GM21381 (cell line): ENCODE results near the gene TMEM82.
"Not testable (repeated sequence)": the region's sequence is repeated elsewhere in the genome, so short reads cannot be mapped to it uniquely, and the experiment has no call there.

Source experiments
- ATAC-seq: cut with Tn5 transposase; IDR thresholded peaks from one replicate; pipeline ENCODE4 v1.9.1; 2021; ENCODE audit warnings: mild to moderate bottlenecking, moderate library complexity; ENCODE audit not compliant: unreplicated experiment

TMEM82 gene

GRCh38 chr1:15742339-15742801 lies at the start of gene TMEM82:
TMEM82 (plus strand) TSS chr1:15742499; CDS start chr1:15742560, 61 bp downstream.
- no peak for ATAC-seq

GRCh38 chr1:15693371-15693770 lies 48.9 kb upstream of the TMEM82 start:
- ATAC-seq = no peak

- ATAC-seq = peak; percentile 89
Measured at GRCh38 chr1:15696956-15697521, 45.3 kb upstream of the TMEM82 start.

GRCh38 chr1:15698201-15698600 lies 44.1 kb upstream of the TMEM82 start:
- ATAC-seq = no peak

GRCh38 chr1:15699321-15699720 lies 43.0 kb upstream of the TMEM82 start:
- ATAC-seq = not testable (repeated sequence)

GRCh38 chr1:15700508-15700907 lies 41.8 kb upstream of the TMEM82 start:
- ATAC-seq = no peak

- ATAC-seq = no peak
Measured at GRCh38 chr1:15701784-15702183, 40.5 kb upstream of the TMEM82 start.

- no peak for ATAC-seq
Measured at GRCh38 chr1:15702722-15703550, 39.4 kb upstream of the TMEM82 start.

GRCh38 chr1:15703562-15703961 lies 38.7 kb upstream of the TMEM82 start:
- ATAC-seq = no peak

- ATAC-seq = no peak
Measured at GRCh38 chr1:15704526-15705183, 37.6 kb upstream of the TMEM82 start.

- ATAC-seq = no peak
Measured at GRCh38 chr1:15705184-15705566, 37.1 kb upstream of the TMEM82 start.

GRCh38 chr1:15706751-15707150 lies 35.5 kb upstream of the TMEM82 start:
- ATAC-seq = no peak

GRCh38 chr1:15707239-15707925 lies 34.9 kb upstream of the TMEM82 start:
- no peak for ATAC-seq

GRCh38 chr1:15708486-15709137 lies 33.7 kb upstream of the TMEM82 start:
- no peak for ATAC-seq

GRCh38 chr1:15709226-15709625 lies 33.1 kb upstream of the TMEM82 start:
- ATAC-seq = no peak

- no peak for ATAC-seq
Measured at GRCh38 chr1:15712168-15712567, 30.1 kb upstream of the TMEM82 start.

GRCh38 chr1:15714406-15715136 lies 27.7 kb upstream of the TMEM82 start:
- ATAC-seq = no peak

- no peak for ATAC-seq
Measured at GRCh38 chr1:15717418-15718125, 24.7 kb upstream of the TMEM82 start.

- no peak for ATAC-seq
Measured at GRCh38 chr1:15718199-15718601, 24.1 kb upstream of the TMEM82 start.
